ENCODE results near the gene PRKAR1A.
"Not testable (repeated sequence)": the region's sequence is repeated elsewhere in the genome, so short reads cannot be mapped to it uniquely, and the experiment has no call there.

PRKAR1A gene

DNA sequence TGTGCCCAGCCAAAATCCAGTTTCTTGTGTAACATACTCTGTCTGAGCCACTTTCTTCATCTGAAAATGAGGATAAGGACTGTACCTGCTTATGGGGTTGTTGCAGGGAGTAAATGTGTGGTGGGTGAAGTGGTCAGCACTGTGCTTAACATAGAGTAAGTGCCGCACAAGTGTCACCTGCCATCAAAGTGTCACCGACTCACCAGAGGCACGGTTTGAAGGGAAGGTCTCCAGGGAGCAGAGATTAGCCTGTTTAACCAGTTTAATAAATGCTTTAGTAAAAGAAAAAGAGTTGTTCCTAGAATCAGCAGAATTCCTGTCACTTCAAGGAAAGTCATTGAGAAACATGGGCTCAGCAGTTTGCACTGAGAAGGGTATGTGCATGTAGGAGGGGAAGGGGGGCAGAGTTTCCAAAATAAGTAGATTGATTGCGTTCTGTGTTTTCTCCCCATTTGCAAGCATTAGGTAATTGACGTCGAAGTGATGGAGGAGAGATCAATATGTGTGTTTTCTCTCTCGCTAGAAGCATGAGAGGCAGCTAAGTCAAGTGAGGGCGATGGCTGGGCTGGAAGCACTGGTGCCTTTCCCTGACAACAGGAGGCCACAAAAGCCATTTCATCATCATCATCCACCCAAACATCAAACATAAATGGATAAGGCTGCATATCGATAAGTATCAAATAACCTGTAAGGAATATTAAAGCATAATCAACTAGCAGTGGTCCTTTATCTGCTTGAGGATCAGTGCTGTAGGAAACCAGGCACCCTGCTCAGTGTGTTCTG, 69.8 kb downstream of the PRKAR1A start:
- DNase-seq = no peak

- DNase-seq = not testable (repeated sequence)
Observed at GRCh38 chr17:68582867-68583266, 70.6 kb downstream of the PRKAR1A start.

- no peak for DNase-seq
Observed at GRCh38 chr17:68584581-68585303, 72.5 kb downstream of the PRKAR1A start.

- no peak for DNase-seq
Observed at GRCh38 chr17:68585643-68586042, 73.4 kb downstream of the PRKAR1A start.

DNA sequence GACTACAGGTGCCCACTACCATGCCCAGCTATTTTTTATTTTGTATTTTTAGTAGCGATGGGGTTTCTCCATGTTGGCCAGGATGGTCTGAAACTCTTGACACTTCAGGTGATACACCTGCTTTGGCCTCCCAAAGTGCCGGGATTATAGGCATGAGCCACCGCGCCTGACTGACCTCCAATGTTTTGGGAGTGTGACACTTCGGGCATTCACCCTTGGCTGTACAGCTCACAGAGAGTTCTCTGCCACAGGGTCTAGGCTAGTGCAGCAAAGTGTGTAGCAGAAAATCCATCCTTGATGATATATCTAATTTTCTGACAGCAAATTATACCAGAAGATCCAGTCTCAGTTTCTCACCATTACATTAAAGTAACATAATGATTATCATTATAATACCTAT, 74.8 kb downstream of the PRKAR1A start:
- no peak for DNase-seq

GRCh38 chr17:68587847-68588246, 75.6 kb downstream of the PRKAR1A start:
- DNase-seq = no peak

DNA sequence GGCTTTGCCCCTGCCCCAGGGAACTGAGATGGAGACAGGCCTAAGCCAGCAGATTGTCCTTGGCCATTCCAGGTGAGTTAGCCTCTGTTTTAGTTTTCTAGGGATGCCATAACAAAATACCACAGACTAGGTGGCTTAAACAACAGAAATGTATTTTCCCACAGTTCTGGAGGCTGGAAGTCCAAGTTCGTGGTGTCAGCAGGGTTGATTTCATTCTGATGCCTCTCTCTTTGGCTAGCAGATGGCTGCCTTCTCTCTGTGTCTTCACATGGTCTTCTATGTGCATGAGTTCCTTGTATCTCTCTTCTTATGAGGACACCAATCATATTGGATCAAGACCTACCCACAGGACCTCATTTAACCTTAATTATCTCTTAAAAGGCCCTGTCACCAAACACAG, 76.1 kb downstream of the PRKAR1A start:
- DNase-seq = no peak

DNA sequence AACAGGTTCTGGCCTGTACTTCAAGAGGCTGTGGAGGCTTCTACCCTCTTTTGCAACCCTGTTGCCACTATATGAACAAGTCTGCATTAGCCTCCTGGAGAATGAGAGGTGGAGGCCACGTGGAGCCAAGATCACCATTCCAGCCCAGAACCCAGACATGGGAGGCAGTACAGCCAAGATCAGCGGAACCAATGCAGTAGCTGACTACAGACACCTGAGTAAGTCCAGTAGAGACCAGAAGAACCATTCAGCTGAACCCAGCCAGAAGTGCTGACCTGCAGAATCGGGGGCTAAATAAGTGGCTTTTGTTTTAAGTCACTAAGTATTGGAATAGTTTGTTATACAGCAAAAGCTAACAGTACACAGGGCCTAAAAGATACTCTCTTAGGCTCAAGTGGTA, 76.9 kb downstream of the PRKAR1A start:
- DNase-seq = no peak

DNA sequence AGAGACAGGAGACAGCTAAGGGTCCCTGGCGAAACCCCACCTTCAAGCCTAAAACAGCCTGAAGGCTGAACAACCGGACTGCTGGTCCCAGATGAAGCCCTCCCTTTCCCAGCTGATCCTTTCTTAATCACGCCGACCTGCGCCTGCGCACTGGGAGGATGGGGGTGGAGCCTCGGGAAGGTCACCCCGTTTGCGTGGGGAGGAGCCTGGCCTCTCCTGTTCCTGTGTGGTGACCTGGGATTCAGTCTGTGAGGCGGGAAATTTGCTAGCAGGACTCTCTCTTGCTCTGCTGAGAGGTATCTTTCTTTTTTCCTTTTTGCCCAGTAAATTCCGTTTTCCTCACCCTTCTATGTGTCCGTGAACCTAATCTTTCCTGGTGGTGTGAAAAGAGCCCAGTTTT, 79.4 kb downstream of the PRKAR1A start:
- DNase-seq = peak; percentile 69

DNA sequence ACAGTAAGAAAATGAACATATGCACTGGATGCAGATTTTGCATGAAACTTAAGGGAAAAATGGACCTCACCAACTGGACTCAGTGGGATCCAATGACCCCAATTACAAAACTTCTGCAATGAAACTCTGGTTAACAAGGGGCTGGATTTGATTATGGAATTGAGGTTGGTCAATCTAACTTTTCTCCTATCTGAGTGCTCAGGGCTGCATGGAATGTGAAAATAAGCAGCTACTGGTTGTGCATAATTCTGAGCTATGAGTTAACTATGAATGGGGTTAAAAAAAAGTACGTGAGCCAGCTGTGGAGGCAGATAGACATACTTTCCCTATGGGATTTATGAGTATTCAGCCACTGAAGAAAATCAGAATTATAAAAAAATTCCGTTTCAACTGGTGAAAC, 79.8 kb downstream of the PRKAR1A start:
- DNase-seq = no peak

DNA sequence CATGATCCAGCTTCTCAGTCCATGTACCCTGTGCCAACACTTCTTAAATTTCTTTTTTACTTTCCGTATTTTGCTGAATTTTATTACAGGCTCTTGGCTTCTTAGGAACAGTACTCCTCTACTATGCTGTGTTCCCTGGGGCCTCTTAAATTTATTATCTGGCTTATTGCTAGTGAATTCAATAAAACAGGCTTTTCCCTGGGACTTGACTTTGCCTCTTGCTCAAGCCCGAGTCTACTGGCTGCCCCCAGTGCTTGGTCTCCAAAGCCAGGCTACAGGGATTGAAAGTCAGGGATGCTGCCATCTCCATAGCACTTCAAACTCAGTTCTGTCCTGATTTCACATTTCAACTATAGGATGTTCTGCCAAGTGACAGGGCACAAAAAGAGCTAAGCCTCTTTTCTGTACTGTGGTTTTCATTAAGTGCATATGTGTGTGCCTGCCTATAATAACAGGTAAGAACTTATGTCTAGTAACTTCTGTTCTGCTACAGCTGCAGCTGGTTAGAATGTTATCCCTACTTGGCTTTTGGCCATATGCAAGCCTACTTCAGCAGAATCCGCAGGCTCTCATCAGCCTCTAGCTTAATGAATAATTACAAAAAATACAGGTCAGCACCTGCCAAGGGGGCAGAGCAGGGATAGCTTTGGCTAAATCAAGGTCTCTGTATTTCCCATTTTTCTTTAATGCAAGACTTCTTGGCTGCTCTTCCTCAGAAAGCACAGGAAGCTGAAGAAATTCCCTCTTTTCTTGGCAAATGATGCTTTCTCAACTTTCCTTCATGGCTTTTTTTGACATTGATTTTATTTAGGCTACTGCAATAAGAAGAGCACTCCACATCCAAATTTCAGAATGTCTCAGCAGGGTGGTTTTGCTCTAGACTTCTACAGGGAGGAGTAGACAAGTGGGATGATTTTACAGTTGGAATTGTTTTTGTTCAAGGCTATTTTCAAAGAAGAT, 80.7 kb downstream of the PRKAR1A start:
- DNase-seq = peak; percentile 74

GRCh38 chr17:68594552-68594951, 82.3 kb downstream of the PRKAR1A start:
- DNase-seq = no peak

DNA sequence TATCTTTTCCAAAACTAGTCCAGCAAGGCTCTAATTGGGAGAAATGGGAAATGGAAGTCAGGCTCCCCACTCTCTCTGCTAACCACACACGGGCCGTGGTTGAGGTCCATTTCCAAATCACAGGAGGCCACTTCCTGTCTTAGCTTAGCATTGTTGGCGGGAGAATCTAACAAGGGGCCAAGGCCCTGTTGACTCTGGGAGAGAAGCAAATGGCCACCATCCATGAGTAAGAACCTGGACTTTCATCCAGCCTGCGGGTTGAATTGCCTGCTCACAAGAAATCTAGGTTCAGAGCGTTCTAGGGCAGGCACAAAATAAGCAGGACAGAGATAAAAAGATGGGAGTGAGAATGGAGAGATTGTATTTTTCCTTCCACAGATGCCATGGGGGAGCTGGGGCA, 83.3 kb downstream of the PRKAR1A start:
- DNase-seq = peak; percentile 67

DNA sequence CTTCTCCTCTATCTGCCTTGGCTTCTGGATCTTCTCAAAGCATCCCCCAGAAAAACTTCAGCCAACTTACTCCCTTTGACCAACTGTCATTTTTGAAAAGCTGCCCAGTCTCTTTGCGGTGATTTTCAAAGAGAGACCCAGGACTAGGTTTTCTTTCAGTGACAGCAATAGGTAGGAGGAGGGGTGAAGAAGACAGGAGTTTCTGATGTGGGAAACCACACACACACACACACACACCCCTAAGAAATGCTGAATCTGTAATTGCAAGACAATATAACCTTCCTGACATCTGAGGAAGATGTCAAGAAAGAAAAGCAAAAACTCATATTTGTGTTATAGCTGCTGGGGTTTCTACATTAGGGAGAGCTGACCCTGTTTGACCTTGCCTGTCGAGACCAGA, 83.8 kb downstream of the PRKAR1A start:
- no peak for DNase-seq

DNA sequence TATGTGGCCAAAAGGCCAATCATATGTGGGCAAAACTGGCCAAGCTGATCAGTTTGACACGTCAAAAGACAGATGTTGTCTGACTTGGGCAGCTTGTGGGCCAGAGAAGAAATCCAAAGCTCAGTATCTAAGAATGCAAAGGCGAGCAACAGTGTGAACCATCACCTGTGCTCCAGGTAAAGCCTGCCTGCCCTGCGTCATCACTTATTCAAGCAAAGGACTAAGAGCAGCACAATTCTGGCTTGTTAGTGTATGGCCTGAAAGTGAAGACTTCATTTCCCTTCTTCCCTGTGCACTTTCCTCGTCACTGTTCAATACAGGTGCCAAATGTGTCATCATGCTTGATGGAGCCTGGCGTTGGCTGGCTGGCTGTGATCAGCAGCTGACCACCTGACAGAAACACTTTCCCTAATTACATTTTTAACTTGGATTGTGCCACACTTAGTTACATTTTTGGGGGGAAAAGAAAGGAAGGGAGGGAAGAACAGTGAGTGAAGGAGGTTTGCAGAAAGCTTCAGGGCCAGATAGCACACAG, 84.2 kb downstream of the PRKAR1A start:
- DNase-seq = no peak

GRCh38 chr17:68598074-68598473, 85.8 kb downstream of the PRKAR1A start:
- DNase-seq = no peak

- no peak for DNase-seq
Observed at GRCh38 chr17:68598545-68598961, 86.3 kb downstream of the PRKAR1A start.

- DNase-seq = no peak
Observed at GRCh38 chr17:68599091-68599490, 86.9 kb downstream of the PRKAR1A start.

DNA sequence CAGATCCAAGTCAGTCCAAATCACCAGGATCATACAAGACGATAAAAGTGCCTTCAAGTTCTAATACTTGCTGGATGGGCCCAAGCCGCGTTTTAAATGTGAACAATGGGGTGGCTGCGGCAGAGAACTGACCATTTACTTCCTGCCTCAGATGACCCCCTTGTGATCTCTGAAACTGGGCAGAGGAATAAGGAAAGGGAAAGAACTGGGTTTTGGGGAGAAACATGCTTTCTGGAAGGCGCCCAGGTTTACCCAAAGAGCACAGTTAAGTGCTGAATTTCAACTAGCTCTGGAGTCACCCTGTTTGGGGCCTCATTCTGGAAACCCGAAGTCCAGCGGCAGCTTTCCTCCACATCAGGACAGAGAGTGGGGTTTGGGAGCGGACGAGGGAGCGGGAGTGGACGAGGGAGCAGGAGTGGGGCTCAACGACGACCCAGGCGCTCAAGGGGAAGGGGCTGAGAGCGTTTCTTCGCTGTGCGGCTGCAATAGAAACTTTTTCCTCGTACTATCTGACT, 87.4 kb downstream of the PRKAR1A start:
- DNase-seq = peak; percentile 75

GRCh38 chr17:68600067-68600930, 88.1 kb downstream of the PRKAR1A start:
- DNase-seq = peak; percentile 60
